Measurements from ENCODE around the gene NXN. TPM values are rescaled to one million over a fixed set of nuclear protein-coding genes. Genes with fewer than 3 reads are reported as not detected.

NXN gene
- total and polyA plus RNA-seq, 9 donors = 5.5 to 34.8 (median 28.4) TPM

DNA sequence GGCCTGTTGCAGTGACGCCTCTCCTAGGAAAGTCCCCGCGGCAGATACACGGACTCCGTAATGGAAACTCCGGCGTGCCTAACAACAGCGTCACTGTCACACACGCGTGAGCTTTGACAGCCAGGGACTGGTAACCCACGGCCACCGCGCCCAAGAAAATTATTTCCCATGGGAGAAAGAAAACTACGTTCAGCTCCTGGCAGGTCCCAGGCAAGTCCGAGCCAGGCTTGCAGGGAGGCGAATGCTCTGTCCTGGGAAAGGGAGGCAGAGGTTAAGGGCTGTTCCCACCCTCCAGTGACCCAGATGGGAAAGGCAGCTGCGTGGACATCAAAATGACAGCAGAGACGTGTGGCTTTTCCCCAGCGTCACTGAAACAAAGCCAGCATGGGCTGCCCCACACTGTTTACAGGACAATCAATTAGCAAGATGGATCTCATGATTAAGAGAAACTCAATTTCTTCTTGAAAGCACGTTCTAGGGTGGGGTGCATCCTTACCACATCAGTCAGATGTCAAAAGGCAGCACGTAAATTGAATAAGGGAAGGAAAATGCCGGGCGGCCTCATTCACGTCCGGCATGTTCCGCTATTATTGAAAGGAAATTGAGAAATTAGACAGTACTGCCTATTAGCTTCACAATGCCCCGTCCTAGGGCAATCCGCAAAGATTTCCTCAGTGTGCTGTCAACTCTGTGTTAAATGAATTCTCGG is 82.5 kb downstream of the NXN start:
- intact Hi-C loops (cut with DNase I) = no loop called here
- no peak overlapping the region for H3K27ac ChIP-seq
- 81 to 84% (median 81%) methylated on average over 29 of the region's 29 CpGs for WGBS, 3 donors
- peak in 1 of 5 donors; percentile 45 for DNase-seq
- no peaks in the 10 kb centered on the region for H3K27me3 ChIP-seq
- H3K9me3 ChIP-seq = no peaks in the 10 kb centered on the region
- peak; percentile 65 for TF ChIP-seq EP300 (IDR thresholded peaks at IDR 0.05)
- no peak for TF ChIP-seq POLR2A (IDR thresholded peaks at IDR 0.05)
- H3K4me1 ChIP-seq (ENCODE audit: insufficient read depth) = peaks cover 5% of the 10 kb centered on the region
- H3K36me3 ChIP-seq = no peaks in the 10 kb centered on the region
- no peak overlapping the region for H3K4me3 ChIP-seq

GRCh38 chr17:896454-896853 is 83.1 kb downstream of the NXN start:
- Histone ChIP-seq H3K9me3 (no peaks in the 10 kb centered on the region), H3K4me3 (no peak overlapping the region), H3K4me1 (ENCODE audit: insufficient read depth) (peaks cover 1% of the 10 kb centered on the region), H3K27me3 (no peaks in the 10 kb centered on the region), H3K27ac (no peak overlapping the region), H3K36me3 (no peaks in the 10 kb centered on the region)
- intact Hi-C loops (cut with DNase I) = no loop called here
- no peak for DNase-seq
- TF ChIP-seq, protein P1, sequence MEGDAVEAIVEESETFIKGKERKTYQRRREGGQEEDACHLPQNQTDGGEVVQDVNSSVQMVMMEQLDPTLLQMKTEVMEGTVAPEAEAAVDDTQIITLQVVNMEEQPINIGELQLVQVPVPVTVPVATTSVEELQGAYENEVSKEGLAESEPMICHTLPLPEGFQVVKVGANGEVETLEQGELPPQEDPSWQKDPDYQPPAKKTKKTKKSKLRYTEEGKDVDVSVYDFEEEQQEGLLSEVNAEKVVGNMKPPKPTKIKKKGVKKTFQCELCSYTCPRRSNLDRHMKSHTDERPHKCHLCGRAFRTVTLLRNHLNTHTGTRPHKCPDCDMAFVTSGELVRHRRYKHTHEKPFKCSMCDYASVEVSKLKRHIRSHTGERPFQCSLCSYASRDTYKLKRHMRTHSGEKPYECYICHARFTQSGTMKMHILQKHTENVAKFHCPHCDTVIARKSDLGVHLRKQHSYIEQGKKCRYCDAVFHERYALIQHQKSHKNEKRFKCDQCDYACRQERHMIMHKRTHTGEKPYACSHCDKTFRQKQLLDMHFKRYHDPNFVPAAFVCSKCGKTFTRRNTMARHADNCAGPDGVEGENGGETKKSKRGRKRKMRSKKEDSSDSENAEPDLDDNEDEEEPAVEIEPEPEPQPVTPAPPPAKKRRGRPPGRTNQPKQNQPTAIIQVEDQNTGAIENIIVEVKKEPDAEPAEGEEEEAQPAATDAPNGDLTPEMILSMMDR (IDR thresholded peaks at IDR 0.05) = no peak
- WGBS, 3 donors = 42 to 70% (median 45%) methylated on average over 14 of the region's 14 CpGs

GRCh38 chr17:892958-893357 is 86.6 kb downstream of the NXN start:
- 78 to 91% (median 86%) methylated on average over 8 of the region's 8 CpGs for WGBS, 3 donors
- DNase-seq = no peak
- Histone ChIP-seq H3K4me1 (ENCODE audit: insufficient read depth) (no peaks in the 10 kb centered on the region), H3K4me3 (no peak overlapping the region), H3K27ac (no peak overlapping the region), H3K9me3 (no peaks in the 10 kb centered on the region), H3K27me3 (no peaks in the 10 kb centered on the region), H3K36me3 (no peaks in the 10 kb centered on the region)
- intact Hi-C loops (cut with DNase I) = no loop called here
- no peak for TF ChIP-seq POLR2A (IDR thresholded peaks at IDR 0.05)
- TF ChIP-seq EP300 (IDR thresholded peaks at IDR 0.05) = no peak
- TF ChIP-seq, protein P1 (IDR thresholded peaks at IDR 0.05) = no peak

- no peaks in the 10 kb centered on the region for H3K36me3 ChIP-seq
- intact Hi-C loops (cut with DNase I) = no loop called here
Observed at GRCh38 chr17:888998-889441, 90.6 kb downstream of the NXN start.

More at GRCh38 chr17:888998-889441, 90.6 kb downstream of the NXN start:
- TF ChIP-seq POLR2A (IDR thresholded peaks at IDR 0.05) = no peak
- TF ChIP-seq, protein P1 (IDR thresholded peaks at IDR 0.05) = no peak
- no peak for TF ChIP-seq EP300 (IDR thresholded peaks at IDR 0.05)
- WGBS, 3 donors = 82 to 93% (median 88%) methylated on average over 11 to 12 of the region's 12 CpGs
- no peak overlapping the region for H3K27ac ChIP-seq
- DNase-seq = no peak
- H3K4me1 ChIP-seq (ENCODE audit: insufficient read depth) = no peaks in the 10 kb centered on the region
- no peaks in the 10 kb centered on the region for H3K9me3 ChIP-seq
- H3K27me3 ChIP-seq = no peaks in the 10 kb centered on the region
- no peak overlapping the region for H3K4me3 ChIP-seq

Measured in ovary (tissue), 9 donors.